Caco-2 (cell line): Measurements from ENCODE around the gene TCERG1L. TPM values are rescaled to one million over a fixed set of nuclear protein-coding genes. Genes with fewer than 3 reads are reported as not detected.

ENCODE experiments used
- BruUV-seq: library from RNA; stranded (reverse); fragments of 400-500 nt; replicated peaks from 2 replicates; lab custom pipeline; 2021; lab: Mats Ljungman, UMichigan
- CTCF ChIA-PET: fragments of 300-600 bp; sonication (Branson Sonifier 250); formaldehyde crosslinking; loops from one replicate; lab custom pipeline; 2022; ENCODE audit warnings: antibody characterized with exemption; lab: Charles Lee
- POLR2A ChIA-PET: fragments of 300-600 bp; sonication (Branson Sonifier 250); formaldehyde crosslinking; loops from one replicate; lab custom pipeline; 2022; ENCODE audit warnings: antibody characterized with exemption; lab: Charles Lee
- DNase-seq, 2 experiments: peaks; one replicate each; pipeline versions ENCODE4 v3.0.0 to v3.0.0-alpha.2; 2020 to 2022
- H3K27me3 ChIP-seq: replicated peaks from 2 replicates; pipeline ENCODE4 v1.6.0; 2011; ENCODE audit warnings: low read length; ENCODE audit not compliant: control insufficient read depth, insufficient read depth
- H3K36me3 ChIP-seq: 2 replicates; pipeline ENCODE4 v1.5.1; 2011; ENCODE audit warnings: low read length; ENCODE audit not compliant: control insufficient read depth, insufficient read depth
- H3K4me1 ChIP-seq: fragments of 250-450 bp; sonication (Bioruptor Pico); 2 replicates; pipeline ENCODE4 v1.5.1; 2020; ENCODE audit warnings: mild to moderate bottlenecking
- H3K4me3 ChIP-seq: 2 replicates; pipeline ENCODE4 v1.5.1; 2011; ENCODE audit warnings: low read depth, mild to moderate bottlenecking, control low read depth, low read length
- H3K9me3 ChIP-seq: fragments of 250-450 bp; sonication (Bioruptor Pico); 2 replicates; pipeline ENCODE4 v1.5.1; 2020; ENCODE audit warnings: mild to moderate bottlenecking, moderate library complexity
- H3K27ac Mint-ChIP-seq: one replicate; pipeline ENCODE4 v1.8.0; 2022; ENCODE audit warnings: mixed read lengths; ENCODE audit not compliant: unreplicated experiment
- H3K27me3 Mint-ChIP-seq: one replicate; pipeline ENCODE4 v1.8.0; 2022; ENCODE audit warnings: mixed read lengths; ENCODE audit not compliant: insufficient read depth, unreplicated experiment
- H3K36me3 Mint-ChIP-seq: one replicate; pipeline ENCODE4 v1.8.0; 2022; ENCODE audit warnings: mild to moderate bottlenecking, mixed read lengths; ENCODE audit not compliant: insufficient read depth, unreplicated experiment
- H3K4me1 Mint-ChIP-seq: one replicate; pipeline ENCODE4 v1.8.0; 2022; ENCODE audit warnings: low read depth, mixed read lengths; ENCODE audit not compliant: unreplicated experiment
- H3K4me3 Mint-ChIP-seq: one replicate; pipeline ENCODE4 v1.8.0; 2022; ENCODE audit warnings: mild to moderate bottlenecking, moderate library complexity, mixed read lengths; ENCODE audit not compliant: unreplicated experiment
- H3K9me3 Mint-ChIP-seq: one replicate; pipeline ENCODE4 v1.8.0; 2022; ENCODE audit warnings: mixed read lengths; ENCODE audit not compliant: unreplicated experiment
- CTCF ChIP-seq, 2 experiments: fragments of 200-600 bp in 1 of 2; IDR thresholded peaks; 1 replicate in 1 of 2; 2 replicates in 1 of 2; pipeline versions ENCODE4 v1.5.1 to v1.8.0; 2011 to 2022; ENCODE audit warnings: antibody characterized with exemption in 1 of 2, control low read depth in 1 of 2, inconsistent platforms in 1 of 2, low read depth in 1 of 2, low read length in 1 of 2, mild to moderate bottlenecking in 1 of 2, moderate library complexity in 1 of 2; ENCODE audit not compliant: insufficient read depth in 1 of 2, severe bottlenecking in 1 of 2, unreplicated experiment in 1 of 2
- intact Hi-C: fragments of 100-400 bp; cut with micrococcal nuclease; formaldehyde crosslinking; loops from one replicate; pipeline ENCODE4 v1.10.0; 2022; ENCODE audit not compliant: unreplicated experiment
- total RNA-seq: library from RNA; stranded (reverse); gene quantifications from 2 replicates; pipeline ENCODE4 v1.2.3, GENCODE V29; 2022

TCERG1L gene
- total RNA-seq, 1 experiment from 2014 or later = not detected

- CTCF ChIA-PET = no interaction called here
- no peak overlapping the region for H3K4me3 Mint-ChIP-seq
- TF ChIP-seq CTCF (IDR thresholded peaks at IDR 0.05; ENCODE audit: insufficient read depth in 1 of 2, low read depth in 1 of 2, low read length in 1 of 2, severe bottlenecking in 1 of 2, unreplicated experiment in 1 of 2) = no peak
- Histone ChIP-seq H3K4me3 (no peak overlapping the region), H3K36me3 (no peaks in the 10 kb centered on the region), H3K27me3 (no peaks in the 10 kb centered on the region), H3K9me3 (no peaks in the 10 kb centered on the region), H3K4me1 (no peaks in the 10 kb centered on the region)
- BruUV-seq = no TSS peak
- no peak overlapping the region for H3K27ac Mint-ChIP-seq
- no peaks in the 10 kb centered on the region for H3K27me3 Mint-ChIP-seq
- DNase-seq = no peak
- POLR2A ChIA-PET = no interaction called here
- intact Hi-C loops = no loop called here
- H3K9me3 Mint-ChIP-seq = no peaks in the 10 kb centered on the region
- H3K36me3 Mint-ChIP-seq = no peaks in the 10 kb centered on the region
- H3K4me1 Mint-ChIP-seq = no peaks in the 10 kb centered on the region
These were observed 146.4 kb downstream of the TCERG1L start for GRCh38 chr10:131165092-131165491.

GRCh38 chr10:131162866-131163843 lies 148.4 kb downstream of the TCERG1L start:
- no peak overlapping the region for H3K4me3 ChIP-seq
- no peaks in the 10 kb centered on the region for H3K27me3 ChIP-seq
- ChIA-PET POLR2A (no interaction called here), CTCF (no interaction called here)
- H3K36me3 Mint-ChIP-seq = no peaks in the 10 kb centered on the region
- no peak for TF ChIP-seq CTCF (IDR thresholded peaks at IDR 0.05; ENCODE audit: insufficient read depth in 1 of 2, low read depth in 1 of 2, low read length in 1 of 2, severe bottlenecking in 1 of 2, unreplicated experiment in 1 of 2)
- H3K4me3 Mint-ChIP-seq = no peak overlapping the region
- H3K36me3 ChIP-seq = no peaks in the 10 kb centered on the region
- no peaks in the 10 kb centered on the region for H3K9me3 ChIP-seq
- no peaks in the 10 kb centered on the region for H3K9me3 Mint-ChIP-seq
- no TSS peak for BruUV-seq
- H3K4me1 ChIP-seq = no peaks in the 10 kb centered on the region
- intact Hi-C loops = no loop called here
- no peak for DNase-seq
- no peaks in the 10 kb centered on the region for H3K27me3 Mint-ChIP-seq
- no peak overlapping the region for H3K27ac Mint-ChIP-seq
- H3K4me1 Mint-ChIP-seq = no peaks in the 10 kb centered on the region

GRCh38 chr10:131162211-131162610 lies 149.3 kb downstream of the TCERG1L start:
- Mint-ChIP-seq H3K36me3 (no peaks in the 10 kb centered on the region), H3K4me1 (no peaks in the 10 kb centered on the region), H3K27me3 (no peaks in the 10 kb centered on the region), H3K9me3 (no peaks in the 10 kb centered on the region), H3K4me3 (no peak overlapping the region), H3K27ac (no peak overlapping the region)
- ChIA-PET CTCF (no interaction called here), POLR2A (no interaction called here)
- BruUV-seq = no TSS peak
- no peaks in the 10 kb centered on the region for H3K36me3 ChIP-seq
- H3K27me3 ChIP-seq = no peaks in the 10 kb centered on the region
- no peak for DNase-seq
- H3K4me1 ChIP-seq = no peaks in the 10 kb centered on the region
- no peak overlapping the region for H3K4me3 ChIP-seq
- TF ChIP-seq CTCF (IDR thresholded peaks at IDR 0.05; ENCODE audit: insufficient read depth in 1 of 2, low read depth in 1 of 2, low read length in 1 of 2, severe bottlenecking in 1 of 2, unreplicated experiment in 1 of 2) = no peak
- intact Hi-C loops = no loop called here
- no peaks in the 10 kb centered on the region for H3K9me3 ChIP-seq
